Activated CD8-positive, alpha-beta memory T cell treated with anti-CD3 and anti-CD28 coated beads for 4 hours (primary cell): ENCODE measurements around the gene OR10P1.
"Not testable (repeated sequence)": the region's sequence is repeated elsewhere in the genome, so short reads cannot be mapped to it uniquely, and the experiment has no call there.

ENCODE experiments used
- DNase-seq, 2 donors: peaks; one replicate each; pipeline ENCODE4 v3.0.0-alpha.2; 2020; ENCODE audit warnings: low read depth in 2 of 2

OR10P1 gene

GRCh38 chr12:55636853-55637252, at the start of gene OR10P1:
Gene OR10P1 (plus strand): TSS chr12:55636892. CDS start chr12:55636892, 0 bp downstream.
- DNase-seq = no peak

GRCh38 chr12:55590152-55590551, 46.5 kb upstream of the OR10P1 start:
- DNase-seq = not testable (repeated sequence)

DNA sequence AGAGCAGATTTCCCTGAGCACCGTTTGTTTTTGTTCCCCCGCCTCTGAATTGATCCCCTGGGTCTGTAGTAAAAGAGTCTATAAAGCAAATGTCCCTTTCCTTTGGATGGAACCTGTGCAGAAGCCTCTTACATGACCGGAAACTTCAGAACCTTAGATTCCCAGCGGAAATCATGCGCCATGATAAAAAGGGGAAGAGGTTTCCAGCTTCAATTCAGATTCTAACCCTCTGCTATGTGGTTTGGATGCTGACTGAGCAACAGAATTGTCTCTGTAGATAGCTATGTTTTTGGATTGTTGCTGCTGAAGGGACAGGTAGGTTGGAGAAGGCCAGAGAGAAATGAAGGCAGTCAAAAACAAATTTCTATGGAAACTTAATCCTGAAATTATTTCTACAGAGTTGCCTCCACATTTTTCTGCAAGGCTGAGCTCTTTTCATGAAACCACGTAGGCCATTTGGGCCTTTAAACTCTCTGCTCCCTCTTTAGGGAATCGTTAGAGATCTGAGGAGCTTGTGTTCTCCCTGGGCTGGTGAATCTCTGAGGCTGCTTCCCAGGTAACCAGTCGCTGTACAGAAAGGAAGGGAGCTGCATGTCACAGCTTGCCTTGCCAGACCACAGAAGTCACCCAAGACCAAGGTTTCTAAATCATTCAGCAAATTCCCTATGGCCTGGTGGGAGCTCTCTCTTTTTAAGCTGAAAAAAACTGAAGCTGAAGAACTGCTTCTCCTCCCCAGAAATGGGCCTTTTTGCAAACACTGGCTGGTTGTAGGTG, 28.7 kb upstream of the OR10P1 start:
- no peak for DNase-seq

- no peak for DNase-seq
Observed at GRCh38 chr12:55610598-55610997, 26.1 kb upstream of the OR10P1 start.

GRCh38 chr12:55612646-55613045, 24.0 kb upstream of the OR10P1 start:
- DNase-seq = no peak

DNA sequence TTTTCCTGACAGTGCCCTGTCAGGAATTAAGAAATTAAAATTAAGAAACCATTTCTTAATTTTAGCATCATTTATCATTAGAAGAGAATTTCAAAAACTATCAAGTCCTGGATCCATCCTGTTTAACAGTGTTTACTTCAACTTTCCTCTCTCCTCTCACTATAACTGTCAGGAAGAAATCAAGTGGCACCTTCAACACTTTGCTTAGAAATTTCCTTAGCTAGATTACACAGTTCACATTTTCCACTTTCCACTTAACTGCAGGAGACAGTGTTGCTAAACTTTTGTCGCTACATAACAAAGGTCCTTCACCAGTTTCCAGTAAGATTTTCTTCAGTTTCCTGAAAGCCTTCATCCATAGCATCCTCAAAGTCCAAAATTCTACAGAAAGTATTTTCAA, 21.9 kb upstream of the OR10P1 start:
- no peak for DNase-seq

DNA sequence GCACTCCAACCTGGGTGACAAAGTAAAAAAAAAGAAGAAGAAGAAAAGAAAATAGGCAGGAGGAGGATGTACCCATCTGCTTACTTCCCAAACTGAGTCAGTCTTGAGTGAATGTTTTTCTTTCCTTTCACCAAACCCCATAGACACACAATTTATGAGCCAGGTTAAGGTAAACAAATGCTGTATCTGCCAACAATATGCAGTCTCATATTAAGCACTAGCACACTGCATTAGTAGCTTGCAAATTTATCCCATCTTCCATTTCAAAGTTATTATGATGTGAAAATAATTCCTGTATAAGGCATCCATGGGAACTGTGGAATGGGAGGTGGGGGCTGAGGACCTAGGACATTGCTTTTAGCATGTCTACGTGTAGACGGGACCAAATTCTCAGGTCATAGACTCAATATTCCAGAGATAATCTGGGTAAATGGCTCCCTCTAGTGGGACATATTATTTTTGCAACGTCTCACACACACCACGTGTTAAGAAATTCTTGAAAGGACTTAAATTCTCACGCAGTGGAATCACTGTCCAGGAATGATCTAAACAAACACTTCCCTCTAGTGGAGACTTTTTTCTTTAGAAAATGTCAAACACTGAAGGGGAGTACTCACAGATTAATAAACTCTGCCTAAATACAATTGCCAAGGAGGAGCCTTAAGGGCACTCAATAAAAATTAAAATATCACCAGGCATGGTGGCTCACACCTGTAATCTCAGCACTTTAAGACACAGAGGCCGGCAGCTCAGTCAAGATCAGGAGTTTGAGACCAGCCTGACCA, 17.1 kb upstream of the OR10P1 start:
- DNase-seq = no peak

GRCh38 chr12:55624056-55624455, 12.6 kb upstream of the OR10P1 start:
- no peak for DNase-seq

- no peak for DNase-seq
Observed at GRCh38 chr12:55626154-55626553, 10.5 kb upstream of the OR10P1 start.

GRCh38 chr12:55629058-55629841, 7.4 kb upstream of the OR10P1 start:
- DNase-seq = no peak

DNA sequence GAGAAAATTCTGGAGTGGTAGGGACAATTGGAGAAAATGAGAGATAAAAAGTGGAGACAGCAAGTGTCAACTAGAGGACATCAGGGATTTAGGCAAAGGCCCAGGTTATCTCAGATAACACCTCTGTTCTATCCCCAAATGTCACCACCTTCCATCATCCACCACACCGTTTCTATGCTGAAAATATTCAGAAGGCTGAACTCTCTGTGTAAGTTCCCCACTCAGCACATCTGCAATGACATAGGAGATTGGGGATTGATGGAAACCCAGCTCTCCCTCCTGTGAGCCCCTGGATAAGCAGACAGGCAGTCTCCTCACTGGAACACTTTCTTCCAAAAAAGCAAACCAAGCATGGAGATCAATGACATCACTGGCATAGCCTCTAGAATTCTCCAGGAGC, 5.6 kb upstream of the OR10P1 start:
- no peak for DNase-seq

- DNase-seq = no peak
Observed at GRCh38 chr12:55631733-55632132, 5.0 kb upstream of the OR10P1 start.

- no peak for DNase-seq
Observed at GRCh38 chr12:55633151-55633550, 3.5 kb upstream of the OR10P1 start.

- DNase-seq = no peak
Observed at GRCh38 chr12:55636116-55636655, 506 bp upstream of the OR10P1 start.

GRCh38 chr12:55637467-55637866, 775 bp downstream of the OR10P1 start:
- DNase-seq = peak in 1 of 2 donors; percentile 12

DNA sequence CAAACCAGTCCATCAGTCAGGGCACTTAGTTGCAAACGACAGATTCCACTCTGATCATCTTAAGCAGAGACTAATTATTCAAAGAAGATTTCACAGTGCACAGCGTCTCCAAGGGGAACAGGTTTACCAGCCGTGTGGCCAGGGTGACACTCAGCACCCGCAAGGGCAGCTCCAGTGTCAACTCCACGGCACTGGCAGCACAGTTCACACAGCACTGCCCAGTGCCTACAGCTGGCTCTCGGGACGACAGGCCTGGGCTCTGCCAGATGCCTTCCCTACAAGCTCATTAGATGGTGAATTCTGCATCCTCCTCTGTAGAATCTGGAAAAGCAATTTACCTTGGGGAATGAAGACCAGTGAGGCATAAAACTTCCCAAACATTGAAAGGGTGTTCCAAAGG, 4.9 kb downstream of the OR10P1 start:
- DNase-seq = no peak

GRCh38 chr12:55642267-55642666, 5.6 kb downstream of the OR10P1 start:
- DNase-seq = no peak

GRCh38 chr12:55642669-55643068, 6.0 kb downstream of the OR10P1 start:
- DNase-seq = no peak

GRCh38 chr12:55644591-55644990, 7.9 kb downstream of the OR10P1 start:
- no peak for DNase-seq

GRCh38 chr12:55647027-55647426, 10.3 kb downstream of the OR10P1 start:
- no peak for DNase-seq

DNA sequence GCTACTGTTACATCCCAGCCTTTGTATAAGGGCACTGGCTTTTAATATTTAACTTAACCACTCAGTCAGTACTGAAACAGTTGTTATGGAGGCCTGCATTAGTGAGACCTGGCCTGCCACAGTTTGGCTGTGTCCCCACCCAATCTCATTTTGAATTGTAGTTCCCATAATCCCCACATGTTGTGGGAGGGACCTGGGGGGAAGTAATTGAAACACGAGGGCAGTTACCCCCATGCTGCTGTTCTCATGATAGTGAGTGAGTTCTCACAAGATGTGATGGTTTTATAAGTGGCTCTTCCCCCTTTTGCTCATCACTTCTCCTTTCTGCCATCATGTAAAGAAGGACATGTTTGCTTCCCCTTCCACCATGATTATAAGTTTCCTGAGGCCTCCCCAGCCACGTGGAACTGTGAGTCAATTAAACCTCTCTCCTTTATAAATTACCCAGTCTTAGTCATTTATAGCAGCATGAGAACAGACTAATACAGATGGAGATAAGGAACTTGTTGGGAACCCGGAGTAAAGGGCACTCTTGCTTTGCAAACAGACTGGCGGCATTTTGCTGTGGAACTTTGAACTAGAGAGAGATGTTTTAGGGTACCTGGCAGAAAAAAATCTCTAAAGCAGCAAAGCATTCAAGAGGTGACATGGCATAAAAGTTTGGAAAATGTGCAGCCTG, 14.1 kb downstream of the OR10P1 start:
- not testable (repeated sequence) for DNase-seq
